Stimulated activated CD8-positive, alpha-beta memory T cell treated with anti-CD3 and anti-CD28 coated beads, Interleukin-12 subunit alpha, Interleukin-12 subunit beta, amount 100 ng/mL, for 24 hours (primary cell): Measurements from ENCODE around the gene NLN.
"Not testable (repeated sequence)": the region's sequence is repeated elsewhere in the genome, so short reads cannot be mapped to it uniquely, and the experiment has no call there.

ENCODE experiments used
- DNase-seq: peaks from one replicate; pipeline ENCODE4 v3.0.0-alpha.2; 2020; ENCODE audit errors: extremely low read depth

The NLN gene

DNA sequence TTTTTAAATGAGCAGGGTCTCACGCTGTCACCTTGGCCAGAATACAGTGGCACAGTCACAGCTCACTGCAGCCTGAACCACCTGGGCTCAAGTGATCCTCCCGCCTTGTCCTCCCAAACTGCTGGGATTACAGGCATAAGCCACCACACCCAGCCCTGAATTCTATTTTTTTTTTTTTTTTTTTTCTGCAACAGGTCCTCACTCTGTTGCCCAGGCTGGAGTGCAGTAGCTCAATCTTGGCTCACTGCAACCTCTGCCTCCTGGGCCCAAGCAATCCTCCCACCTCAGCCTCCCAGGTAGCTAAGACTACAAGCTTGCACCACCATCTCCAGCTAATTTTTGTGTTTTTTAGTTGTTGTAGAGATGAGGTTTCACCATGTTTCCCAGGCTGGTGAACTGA, 51.0 kb downstream of the NLN start:
- DNase-seq: not testable (repeated sequence)

DNA sequence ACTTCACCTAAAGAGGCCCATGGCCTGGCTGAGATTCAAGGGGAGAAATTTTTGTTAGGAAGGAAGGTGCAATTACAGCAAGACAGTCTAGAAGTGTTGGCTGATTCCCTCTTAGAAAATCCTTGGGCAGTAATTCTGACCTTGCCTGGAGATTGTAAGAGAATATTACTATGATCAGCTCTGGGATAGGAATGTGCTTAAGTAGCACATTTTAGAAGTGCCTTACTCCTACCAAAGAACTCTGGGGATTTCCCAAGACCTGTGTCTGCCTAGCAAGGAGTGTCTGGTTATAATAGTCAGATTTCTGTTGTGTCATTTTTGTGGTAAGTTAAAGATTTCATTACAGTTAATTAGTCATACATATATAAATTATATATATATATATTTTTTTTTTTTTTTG, 52.3 kb downstream of the NLN start:
- DNase-seq: no peak

DNA sequence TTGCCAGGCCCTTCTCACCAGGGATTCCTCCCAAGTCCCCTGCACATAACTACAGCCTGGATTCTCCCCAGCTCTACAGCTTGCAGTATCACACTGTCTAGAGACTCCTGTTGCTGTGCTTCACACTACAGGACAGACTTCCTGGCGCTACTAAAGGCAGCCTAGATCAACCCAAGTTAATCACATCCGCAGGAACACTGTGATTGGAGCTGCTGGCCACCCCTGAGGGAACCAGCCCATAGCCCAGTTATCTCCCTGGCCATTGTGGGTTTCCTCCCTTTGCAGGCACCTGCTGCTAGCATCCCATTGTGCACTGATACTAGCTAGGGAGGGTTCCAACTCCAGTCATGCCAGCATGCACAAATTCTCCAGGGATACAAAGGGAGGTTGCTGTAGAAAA, 53.5 kb downstream of the NLN start:
- DNase-seq: no peak

DNA sequence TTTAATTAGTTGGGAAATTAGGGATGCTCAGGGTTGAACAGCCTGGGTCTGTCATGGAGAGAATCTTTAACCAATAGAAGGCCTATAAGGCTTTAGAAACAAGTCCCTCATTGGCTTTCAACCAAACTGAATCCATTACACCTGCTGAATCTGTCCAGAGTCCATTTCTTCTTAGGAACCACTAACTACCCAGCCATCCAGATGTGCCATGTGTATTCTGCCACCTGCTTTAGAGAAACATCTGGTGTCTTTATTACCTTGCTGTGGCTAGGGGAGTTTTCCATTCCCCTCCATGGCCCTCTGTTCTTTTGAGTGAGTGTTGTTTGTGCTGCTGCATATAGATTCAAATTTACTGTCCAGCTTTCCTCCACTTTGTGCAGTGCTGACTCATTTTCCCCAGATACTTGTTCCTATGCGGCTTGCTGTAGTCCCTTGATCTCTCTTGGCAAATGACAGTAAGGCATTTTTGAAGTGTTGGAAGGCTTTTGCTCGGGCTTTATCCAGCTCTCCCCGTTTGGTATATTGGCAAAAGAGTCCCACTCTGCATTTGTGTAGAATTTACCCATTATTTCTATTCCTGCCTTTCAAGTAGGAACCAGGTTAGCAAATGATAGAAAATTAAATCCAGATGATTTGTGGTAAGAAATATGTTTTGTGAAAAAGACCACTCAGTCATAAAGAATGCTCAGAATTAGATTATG, 54.6 kb downstream of the NLN start:
- no peak for DNase-seq

DNA sequence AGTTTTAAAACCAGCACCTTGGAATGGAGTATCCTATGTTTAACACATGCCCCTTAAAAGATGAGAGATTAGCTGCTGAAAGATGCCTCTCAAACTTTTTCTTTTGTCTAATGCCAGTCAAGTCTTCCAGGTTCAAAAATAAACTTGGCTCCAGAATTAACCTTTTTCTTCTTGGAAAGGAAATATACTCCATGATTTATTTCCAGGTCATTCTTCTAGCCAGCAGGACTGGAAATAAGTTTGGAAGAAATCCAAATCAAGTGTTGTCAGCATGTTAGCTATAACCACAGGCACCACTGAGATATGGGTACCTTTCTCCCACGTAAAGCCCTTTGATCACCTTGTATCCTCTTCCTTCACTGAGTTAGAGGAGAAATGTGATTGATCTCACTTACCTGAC, 56.1 kb downstream of the NLN start:
- DNase-seq: no peak

DNA sequence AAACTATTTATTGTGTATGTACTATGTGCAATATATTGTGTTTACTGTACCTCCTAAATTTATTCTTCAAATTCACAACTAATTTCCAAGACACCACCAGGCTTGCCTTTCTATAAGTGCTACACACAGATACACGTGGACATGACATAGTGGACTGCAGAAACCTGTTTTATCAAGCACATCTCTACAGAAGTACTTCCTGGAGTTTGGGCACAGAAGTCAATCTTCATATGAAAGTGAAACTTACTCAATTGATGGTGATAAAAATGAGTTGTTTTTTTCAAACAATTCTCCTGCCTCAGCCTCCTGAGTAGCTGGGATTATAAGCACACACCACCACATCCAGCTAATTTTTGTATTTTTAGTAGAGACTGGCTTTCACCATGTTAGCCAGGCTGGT, 57.6 kb downstream of the NLN start:
- no peak for DNase-seq

DNA sequence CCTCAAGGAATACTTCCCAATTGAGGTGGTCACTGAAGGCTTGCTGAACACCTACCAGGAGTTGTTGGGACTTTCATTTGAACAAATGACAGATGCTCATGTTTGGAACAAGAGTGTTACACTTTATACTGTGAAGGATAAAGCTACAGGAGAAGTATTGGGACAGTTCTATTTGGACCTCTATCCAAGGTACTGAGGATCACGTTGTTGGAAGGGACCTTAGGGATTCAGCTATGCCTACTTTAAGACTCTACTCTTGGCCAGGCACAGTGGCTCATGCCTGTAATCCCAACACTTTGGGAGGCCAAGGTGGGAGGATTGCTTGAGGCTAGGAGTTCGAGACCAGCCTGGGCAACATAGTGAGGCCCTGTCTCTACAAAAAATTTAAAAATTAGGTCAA, 66.3 kb downstream of the NLN start:
- not testable (repeated sequence) for DNase-seq

DNA sequence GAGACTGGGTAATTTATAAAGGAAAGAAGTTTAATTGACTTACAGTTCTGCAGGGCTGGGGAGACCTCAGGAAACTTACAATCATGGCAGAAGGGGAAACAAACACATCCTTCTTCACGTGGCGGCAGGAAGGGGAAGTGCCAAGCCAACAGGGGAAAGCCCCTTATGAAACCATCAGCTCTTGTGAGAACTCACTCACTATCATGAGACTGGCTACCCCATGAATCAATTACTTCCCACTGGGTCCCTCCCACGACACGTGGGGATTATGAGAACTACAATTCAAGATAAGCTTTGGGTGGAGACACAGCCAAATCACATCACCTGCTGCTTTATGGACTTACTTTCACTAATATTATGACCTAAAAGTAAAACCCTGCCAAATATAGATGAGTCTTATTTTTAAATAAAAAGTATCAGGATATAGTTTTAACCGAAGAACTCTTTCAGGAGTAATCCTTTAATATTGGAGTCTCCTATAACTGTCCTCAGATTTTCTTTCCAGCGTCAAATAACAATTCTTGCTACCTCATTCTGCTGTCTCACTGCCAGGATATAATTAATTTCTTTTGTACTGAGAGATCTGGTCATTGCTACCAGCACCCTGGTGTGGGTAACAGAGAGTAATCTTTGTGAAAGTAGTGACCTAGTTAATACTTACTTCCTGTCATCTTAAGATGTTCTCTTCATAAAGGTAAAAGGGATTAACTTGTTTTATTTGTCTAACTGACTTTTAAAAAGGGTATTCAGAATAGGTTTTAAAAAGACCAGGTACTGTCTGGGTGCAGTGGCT, 68.6 kb downstream of the NLN start:
- no peak for DNase-seq

DNA sequence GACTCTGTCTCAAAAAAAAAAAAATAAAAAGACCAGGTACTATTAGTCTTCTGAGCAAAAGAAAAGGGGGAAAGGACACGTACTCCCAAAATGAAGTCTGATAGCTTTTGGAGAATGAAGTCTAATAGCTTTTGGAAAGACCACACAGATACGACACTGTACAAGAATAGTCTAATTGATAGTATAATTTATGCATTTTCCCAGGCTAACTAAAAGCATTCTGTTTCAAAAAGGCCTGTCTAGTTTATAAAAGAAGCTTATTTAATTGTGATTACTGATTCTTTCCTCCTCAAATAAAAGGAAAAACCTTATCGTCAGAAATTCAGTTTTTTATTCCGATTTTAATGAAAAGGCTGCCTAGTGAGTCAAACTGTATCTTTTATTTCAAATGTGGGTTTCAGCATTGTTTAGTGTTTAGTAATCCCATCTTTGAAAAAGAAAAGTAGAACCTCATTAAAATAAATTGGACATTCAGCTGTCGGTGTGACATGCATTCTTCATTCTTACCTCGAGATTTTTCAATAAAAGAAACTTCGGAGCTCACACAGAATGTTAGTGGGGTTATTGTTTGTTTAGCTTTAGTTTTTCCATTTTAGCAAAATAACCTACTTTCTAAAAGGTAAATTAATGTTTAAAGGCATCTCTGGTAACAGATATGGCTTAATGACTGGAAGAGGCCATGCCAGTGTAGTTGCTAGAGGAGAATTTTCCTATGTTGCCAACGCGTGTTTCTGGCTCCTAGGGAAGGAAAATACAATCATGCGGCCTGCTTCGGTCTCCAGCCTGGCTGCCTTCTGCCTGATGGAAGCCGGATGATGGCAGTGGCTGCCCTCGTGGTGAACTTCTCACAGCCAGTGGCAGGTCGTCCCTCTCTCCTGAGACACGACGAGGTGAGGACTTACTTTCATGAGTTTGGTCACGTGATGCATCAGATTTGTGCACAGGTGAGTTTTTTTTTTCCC, 70.0 kb downstream of the NLN start:
- DNase-seq: no peak

DNA sequence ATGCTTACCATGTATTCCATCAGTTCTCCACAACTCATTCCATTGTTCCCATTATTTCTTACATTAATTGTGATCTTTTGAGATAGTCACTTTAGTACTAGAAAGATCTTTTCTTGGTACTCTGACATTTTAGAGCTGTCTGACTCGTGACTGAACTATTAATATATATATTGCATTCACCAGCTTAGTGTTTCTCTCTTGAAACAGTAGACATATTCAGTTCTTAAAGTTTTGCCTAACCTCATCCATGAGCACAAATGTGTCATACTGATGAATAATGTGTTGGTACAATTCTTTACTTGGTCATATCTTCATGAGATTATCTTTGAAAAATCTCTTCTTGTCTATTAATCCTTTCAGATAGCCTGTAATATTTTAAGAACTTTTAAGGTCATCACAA, 74.3 kb downstream of the NLN start:
- DNase-seq: no peak

DNA sequence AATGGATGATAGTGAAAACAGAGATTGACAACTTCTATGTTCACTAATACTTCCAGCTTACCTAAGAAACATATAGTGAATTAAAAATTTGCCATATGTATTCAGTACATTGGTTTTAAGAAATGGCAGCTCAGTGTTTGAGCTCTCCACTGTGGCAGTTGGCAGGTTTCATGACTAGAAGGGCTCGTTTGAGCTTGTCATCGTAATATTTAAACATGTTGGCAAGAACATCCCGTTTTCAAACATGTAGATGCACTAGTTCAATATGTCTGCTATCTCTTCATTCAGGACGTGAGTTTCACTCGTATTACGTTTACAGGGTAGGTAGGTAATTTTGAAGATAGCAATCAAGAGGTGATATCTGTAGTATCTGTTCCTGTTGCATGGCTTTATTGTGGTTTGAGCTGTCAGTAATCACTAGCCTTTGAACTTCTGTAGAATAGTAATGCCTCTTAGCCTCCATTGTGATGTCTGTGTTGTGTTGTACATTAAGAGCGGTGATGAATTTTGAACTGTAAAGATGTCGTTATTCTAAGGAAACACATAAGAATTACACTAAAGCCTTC, 74.8 kb downstream of the NLN start:
- DNase-seq: no peak

DNA sequence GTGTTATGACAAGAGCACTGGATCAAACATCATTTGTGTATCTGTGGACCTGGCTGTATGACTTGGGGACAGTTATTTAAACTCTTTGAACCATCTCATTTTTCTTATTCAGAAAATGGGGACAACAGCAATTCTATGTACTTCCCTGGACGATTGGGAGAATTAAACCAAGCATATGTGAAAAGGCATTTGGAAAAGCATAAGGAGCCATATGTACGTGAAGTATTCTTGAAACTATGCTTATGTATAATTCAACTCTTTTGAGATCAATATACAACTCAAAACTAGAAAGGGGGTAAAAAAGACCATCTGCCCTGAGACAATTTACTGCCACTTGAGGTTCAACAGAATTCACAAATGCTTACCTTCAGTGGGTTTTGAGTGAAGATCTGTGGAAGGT, 75.5 kb downstream of the NLN start:
- no peak for DNase-seq

DNA sequence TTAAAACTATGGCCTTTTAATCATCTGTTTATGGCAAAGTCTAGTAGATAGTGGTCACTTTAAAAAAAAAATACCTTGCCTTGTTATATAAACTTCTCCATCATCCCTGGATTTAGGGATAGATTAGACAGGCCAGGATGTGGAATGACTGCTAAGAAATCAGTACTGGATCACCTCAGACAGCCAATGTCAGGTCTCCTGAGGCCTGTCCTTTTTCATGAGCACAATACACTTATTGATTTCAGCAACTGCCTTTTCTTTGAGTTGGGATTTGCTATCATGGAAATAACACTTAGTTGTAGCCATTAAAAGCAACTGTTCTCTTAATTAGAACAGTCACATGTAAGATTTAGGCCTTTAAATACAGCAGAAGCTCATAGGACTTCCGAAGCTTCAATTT, 77.9 kb downstream of the NLN start:
- DNase-seq: no peak

DNA sequence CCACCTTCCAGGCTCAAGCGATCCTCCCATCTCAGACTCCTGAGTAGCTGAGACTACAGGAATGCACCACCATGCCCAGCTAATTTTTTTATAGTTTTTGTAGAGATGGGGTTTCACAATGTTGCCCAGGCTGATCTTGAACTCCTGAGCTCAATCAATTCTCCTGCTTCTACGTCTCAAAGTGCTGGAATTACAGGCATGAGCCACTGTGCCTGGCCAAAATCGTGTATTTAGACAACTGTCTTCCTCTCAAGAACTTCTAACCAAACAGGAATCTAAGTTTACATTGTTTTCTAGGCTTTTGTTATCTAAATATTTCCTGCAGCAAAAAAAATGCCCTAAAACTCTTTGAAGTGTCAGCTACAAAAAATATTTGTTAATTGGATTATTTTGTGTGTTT, 78.8 kb downstream of the NLN start:
- DNase-seq: no peak

DNA sequence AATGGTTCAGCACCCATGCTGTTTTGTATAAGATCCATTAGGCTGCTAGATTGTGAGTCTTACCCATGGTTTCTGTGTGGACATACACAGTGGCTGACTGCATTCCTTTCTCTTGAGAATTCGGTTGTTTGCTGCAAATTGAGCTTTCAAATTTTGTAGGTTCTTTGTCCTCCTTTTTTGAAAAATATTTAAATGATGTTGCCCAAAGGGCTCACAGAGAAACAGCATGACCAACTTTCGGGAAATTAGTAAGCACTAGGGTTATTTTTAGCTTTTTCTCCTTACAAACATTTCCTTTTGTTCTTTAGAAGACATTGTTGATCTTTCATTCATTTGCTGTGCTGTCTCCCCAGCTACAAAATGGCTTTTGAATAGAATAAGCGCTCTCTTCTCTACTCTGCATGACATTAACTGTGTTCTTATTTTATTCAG, 79.4 kb downstream of the NLN start:
- no peak for DNase-seq

DNA sequence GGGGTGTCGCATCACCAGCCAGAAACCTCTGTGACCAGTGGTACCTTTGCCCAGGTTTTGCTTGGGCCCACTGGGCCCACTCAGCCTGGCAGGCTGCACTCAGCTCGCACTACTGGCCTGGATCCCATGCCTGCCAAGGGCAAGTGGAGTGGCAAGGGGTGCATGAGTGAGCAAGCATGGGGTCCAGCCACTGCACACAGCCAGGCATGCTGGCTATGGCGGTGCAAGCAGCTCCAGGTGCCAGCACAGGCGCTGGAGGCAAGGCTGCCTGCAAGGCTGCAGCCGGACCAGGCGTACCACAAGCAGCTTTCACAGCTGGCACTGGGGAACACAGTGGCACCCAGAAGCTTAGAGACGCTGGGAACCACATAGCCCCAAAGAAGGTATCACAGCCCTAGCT, 80.1 kb downstream of the NLN start:
- DNase-seq: no peak

DNA sequence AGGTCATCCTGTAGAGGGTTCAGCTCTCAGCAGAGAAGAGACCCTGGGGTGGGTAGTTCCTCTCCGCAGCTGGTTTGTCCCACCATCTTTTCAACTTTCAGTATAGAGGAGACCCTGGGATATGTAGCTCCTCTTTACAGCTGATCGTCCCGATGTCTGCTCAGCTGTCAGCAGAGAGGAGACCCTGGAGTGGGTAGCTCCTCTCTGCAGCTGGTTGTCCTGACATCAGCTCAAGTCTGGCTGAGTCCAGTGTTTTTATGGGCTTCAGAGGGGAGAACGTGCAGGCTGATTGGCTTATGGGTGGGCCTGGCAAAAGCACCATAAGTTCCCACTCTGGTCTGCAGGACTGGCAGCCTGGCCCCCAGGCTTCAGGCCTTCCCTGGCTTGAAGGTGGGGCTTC, 80.8 kb downstream of the NLN start:
- DNase-seq: no peak

DNA sequence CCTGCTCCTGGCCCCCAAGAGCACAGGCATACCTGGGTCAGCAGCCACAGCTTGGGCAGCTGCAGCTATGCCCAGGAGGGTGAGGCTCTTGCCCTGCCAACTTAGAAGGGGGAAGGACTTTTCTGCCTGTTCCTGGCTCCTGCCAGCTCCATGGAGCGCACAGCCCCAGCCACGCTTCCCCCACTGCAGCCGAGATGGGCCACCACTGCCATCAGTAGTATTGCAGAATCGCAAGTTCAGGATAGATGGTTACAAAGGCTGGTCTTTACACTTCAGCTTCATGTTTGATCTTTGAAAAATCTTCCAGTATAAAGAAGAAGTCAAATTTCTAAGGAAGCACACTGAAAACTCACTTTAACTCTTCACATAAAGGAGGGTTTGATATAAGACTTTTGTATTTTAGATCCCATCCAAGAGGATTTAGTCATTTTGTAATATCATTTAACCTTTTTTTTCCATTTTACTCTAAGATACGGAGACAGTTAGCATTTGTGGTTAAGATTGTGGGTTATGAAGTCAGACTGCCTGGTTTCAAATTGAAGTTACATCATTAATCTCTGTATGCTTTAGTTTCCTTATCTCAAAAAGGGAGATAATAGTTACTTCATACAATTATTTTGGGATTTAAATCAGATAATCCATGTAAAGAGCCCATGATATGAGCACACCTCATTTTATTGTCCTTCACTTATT, 81.8 kb downstream of the NLN start:
- DNase-seq: no peak

DNA sequence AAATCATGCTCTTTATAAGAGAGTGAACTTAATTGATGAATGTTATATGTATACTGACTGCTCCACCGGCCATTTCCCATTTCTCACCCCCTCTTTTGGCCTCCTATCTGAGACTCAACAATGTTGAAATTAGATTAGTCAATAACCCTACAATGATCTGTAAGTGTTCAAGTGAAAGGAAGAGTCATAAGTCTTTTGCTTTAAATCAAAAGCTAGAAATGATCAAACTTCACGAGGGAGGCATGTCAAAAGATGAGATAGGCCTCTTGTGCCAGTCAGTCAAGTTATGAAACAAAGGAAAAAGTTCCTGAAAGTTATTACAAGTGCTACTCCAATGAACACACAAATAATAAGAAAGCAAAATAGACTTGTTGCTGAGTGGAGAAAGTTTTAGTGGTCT, 83.1 kb downstream of the NLN start:
- DNase-seq: no peak

DNA sequence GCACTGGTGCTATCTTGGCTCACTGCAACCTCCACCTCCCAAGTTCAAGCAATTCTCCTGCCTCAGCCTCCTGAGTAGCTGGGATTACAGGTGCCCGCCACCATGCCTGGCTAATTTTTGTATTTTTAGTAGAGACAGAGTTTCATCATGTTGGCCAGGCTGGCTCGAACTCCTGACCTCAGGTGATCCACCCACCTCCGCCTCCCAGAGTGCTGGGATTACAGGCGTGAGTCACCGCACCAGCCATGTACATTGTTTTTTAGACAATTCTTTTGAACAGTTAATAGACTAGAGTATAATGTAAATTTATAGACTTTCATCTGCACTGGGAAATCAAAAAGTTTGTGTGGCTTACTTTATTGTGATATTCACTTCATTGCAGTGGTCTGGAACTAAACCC, 85.5 kb downstream of the NLN start:
- DNase-seq: not testable (repeated sequence)

DNA sequence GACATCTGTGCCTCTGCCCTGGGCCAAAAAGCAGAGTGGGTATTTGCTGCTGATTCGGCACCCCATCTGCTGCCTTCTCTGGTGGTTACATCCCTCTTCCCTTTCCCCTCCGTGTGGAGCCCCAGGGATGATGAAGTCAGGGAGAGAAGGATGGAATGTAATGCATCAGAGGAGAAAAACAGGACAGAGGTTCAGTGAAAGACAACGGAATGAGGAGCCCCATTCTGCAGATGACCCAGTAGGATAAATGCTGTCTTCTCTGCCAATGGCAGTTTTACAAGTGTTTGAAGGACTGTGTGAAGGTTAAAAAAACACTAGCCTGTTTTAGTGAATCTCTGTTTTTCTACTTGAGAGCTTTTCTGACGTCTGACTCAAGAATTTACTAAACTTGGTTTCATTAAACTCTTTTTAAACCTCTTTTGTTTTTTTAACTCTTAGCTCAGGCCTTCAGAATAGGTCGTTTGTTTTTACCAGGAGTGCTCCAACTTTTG, 86.3 kb downstream of the NLN start:
- DNase-seq: no peak
